SIG-M5 (cell line): ENCODE data around the gene KIAA1549.

ENCODE experiments used
- DNase-seq: peaks from one replicate; lab custom pipeline; 2025; lab: John Stamatoyannopoulos, UW

KIAA1549 gene

DNA sequence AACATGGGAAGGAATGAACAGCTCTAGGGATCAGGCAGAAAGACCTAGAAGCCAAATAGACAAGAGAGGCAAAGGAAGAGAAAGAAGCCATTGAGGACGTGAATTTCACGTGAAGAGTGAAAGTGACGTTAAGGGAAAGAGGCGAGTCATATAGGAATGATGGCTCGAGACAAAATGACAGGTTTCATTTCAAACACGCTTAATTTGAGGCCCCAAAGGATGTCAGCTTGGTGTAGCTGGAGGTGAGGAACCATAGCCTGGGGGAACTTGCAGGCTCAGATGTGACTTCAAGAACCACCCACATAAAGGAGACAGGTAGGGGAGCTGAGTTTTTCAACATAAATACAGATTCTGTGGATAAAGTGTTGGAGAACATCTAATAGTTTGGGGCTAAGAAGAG lies 98.9 kb downstream of the KIAA1549 start:
- DNase-seq: no peak

DNA sequence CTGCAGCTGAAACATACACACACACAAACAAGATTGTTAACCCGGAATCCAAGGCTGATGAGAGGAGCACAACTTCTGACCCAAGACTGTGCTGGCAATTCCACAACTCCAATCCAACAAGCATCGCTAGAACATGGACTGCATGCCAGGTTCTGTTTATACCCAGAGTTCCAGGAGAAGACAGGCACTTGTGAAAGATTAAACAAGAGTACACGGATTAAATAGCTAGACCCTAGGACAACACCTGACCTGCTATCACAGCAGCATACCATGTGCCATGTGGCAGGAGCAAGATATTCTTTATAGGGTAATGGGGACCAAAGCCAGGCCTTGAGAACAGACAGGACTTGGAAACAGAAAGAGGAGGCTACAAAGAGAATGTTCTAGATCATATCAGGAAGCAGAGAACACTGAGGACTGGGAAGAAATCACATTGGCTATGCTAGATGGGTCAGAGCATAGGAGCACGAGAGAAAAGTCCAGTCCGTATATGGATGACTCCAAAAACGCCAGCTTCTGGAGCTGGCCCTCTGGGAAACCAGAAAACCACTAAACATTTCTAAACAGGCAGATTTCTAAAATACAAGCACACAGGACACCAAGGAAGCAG lies 99.5 kb downstream of the KIAA1549 start:
- DNase-seq: no peak

DNA sequence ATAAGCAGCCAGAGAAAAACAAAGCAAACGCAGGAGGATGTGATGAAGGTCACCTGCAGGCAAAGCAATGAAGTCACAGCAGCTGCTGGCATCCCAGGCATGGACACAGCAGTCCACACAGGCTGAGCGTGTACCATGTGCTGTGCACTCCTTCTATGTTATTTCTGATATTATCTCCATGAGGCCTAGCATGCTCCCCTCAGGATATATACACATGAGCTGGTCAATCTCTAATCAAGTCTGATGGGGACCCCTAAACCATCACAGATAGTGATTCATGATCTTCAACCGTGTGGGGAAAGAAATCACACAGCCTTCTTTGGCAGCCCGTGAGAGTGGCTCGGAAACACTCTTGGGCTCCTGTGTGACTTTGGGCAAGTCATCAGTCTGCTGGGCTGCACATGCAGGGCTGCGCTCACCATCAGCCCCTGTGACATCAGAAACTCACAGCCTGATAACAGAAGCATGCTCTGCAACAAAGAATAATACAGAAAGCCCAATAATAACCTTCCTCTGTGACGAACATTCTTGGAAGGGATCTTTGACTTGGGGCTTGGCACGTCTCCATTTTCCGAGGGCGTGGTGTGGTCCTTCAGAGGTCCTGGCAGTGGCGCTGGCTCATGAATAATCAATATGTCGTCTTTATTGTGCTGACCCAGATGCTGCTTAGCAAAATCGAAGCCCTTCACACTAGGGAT lies 100.2 kb downstream of the KIAA1549 start:
- no peak for DNase-seq

DNA sequence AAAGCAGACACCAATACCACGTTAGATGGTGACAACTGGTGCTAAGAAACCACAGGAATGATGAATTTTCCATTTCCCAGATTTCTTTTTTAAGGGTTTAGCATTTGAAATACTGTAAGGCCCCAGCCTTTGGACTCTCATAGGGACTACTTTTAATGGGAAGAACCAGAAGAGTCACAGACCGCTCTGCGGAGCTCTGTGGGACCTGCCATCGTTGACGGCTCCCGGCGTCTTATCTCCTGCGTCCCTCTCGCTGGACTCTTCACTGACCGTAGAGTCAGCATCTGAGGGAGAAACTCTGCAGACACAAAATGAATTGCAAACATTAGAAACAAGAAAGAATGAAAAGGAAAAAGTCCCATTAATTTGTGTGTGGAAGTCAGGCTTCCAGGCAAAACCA lies 101.8 kb downstream of the KIAA1549 start:
- DNase-seq: no peak

DNA sequence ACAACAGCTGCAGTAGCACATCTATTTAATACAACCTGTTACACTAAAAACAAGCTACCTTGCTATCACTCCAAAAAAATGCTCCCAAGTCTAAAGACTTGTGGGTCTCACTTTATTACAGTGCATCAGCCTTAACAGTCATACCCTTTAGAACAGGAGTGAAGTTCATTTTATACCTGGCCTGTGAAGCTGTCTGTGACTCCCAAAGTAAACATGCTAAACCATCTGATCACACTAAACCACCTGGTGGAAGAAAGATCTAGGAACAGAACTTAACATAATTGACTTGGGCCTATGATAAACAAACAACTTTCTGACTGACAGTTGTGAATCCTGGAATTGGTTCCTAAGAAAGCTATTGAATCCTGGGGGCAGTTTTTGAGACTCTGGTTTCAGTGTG lies 102.3 kb downstream of the KIAA1549 start:
- DNase-seq: no peak

DNA sequence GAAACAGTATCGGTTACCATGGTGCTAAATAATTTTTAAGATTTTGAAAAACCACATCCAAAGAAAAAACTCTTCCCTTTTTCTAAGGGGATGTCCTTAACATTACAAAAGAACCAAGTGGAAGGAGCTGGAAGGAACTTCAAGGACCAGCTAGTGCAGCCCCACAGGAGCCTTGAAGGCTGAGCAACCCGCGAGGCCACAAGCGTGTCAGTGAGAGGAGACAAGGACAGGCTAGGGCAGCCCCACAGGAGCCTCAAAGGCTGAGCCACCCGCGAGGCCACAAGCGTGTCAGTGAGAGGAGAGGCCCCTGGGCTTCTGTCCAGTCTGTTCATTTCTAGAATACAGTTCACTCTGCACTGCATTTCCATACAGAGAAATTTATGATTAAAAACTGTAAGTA lies 103.1 kb downstream of the KIAA1549 start:
- no peak for DNase-seq

DNA sequence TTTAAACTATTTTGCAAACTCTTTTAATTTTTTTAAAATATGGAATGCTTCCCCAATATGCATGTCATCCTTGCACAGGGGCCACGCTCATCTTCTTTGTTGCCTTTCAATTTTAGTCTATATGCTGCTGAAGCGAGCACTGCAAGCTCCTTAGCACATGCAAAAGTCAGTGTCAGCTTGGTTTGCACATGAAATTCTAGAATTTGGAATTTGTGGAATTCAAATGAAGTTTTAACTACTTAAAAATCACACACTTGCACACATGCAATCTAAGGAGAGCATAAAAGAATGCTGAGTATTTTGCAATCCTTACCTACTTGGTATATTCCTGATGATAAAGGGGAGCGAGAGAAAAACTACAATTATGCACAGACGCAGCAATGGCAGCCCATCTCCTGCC lies 104.9 kb downstream of the KIAA1549 start:
- no peak for DNase-seq

DNA sequence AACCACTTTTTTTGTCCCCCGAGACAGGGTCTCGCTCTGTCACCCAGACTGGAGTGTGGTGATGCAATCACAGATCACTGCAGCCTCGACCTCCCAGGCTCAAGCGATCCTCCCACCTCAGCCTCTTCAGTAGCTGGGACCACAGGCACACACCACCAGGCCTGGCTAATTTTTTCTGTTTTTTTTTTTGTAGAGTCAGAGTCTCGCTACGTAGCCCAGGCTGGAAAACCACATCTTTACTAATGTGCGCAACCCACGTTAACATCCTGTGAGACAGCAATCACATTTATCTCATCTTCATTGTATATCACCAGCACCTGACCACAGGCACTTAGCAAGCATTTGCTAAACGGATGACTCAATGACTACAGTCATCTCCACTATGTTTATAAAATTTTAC lies 105.4 kb downstream of the KIAA1549 start:
- DNase-seq: no peak

DNA sequence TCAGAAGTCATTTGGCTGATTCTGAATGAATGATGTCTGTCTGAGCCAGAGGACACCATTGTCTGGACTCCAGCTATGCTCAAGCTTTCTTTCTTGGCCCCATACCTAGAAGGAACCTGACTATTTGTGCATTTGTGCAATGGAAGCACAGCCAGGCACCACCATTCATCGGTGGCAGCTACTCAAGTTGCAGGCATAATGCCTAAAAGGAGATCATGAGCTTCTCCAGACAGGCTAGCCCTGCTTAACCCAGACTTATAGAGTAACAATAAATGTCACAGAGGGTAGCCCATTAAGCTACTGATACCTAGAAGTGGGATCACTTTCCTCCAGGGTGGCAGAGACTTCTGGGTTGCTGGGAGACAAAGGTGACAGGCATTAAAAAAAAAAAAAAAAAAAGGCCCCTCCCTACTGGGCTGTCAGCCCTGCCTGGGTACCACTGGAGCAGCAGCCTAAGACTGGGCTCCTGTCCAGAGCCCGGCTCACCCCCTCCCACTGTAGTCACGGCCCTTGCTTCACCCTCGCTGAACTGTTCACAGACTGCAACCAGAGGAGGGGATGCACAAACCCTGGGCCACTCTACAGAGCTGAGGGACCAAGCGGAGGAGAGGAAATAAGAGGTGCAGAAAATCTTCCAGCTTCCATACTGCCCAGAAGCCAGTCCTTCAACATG lies 107.8 kb downstream of the KIAA1549 start:
- DNase-seq: no peak

DNA sequence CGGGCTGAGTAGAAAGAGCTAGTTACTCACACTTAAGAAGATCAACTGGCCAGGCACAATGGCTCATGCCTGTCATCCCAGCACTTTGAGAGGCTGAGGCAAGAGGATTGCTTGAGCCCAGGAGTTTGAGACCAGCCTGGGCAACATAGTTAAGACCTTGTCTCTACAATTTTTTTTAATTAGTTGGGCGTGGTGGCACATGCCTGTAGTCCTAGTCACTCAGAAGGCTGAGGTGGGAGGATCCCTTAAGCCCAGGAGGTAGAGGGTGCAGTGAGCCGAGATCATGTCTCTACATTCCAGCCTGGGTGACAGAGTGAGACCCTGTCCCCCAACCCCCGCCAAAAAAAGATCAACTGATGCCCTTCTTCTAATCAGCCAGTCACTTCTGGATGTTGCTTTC lies 108.6 kb downstream of the KIAA1549 start:
- DNase-seq: no peak

DNA sequence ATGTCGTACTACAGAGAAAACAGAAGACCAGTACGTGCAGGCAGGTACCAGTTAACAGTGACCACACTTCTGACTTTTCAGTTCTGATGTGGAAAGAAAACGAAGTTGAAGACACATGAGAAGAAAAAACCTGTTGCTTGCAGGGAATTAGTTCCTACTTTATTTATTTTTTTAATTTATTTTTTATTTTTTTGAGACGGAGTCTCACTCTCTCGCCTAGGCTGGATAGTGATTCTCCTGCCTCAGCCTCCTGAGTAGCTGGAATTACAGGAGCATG lies 109.4 kb downstream of the KIAA1549 start:
- no peak for DNase-seq

DNA sequence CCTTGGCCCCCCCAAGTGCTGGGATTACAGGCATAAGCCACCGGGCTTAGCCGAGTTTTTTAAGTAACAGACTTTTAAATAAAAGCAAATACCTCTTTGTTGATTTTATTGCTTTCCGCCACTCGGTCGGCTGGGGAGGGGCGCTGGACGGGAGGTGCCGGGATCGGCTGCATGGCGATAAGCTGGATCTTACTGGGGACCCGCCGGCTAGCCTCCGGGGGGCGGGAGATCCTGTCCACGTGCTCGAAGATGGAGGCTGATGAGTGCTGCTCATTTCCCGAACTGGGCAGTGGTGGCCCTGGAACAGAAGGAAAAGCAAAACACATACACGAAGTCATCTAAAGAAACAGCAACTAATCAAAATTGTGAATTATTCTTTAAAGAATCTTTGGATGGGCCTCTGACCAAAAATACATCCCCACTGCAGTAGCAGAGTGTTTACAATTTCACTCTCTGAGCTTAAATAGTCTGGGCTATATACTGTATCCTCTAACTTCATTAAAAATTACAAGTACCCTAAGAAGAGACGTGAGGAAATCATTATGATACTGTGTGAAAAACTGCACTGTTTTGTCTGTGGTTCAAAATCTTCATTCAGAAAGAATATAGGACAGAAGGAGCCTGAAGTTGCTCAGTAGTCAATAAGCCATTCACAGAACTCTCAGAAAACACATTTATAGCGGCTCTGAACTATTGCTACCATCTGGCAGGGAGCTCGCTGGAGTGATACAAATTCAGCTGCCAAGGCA lies 110.0 kb downstream of the KIAA1549 start:
- no peak for DNase-seq

DNA sequence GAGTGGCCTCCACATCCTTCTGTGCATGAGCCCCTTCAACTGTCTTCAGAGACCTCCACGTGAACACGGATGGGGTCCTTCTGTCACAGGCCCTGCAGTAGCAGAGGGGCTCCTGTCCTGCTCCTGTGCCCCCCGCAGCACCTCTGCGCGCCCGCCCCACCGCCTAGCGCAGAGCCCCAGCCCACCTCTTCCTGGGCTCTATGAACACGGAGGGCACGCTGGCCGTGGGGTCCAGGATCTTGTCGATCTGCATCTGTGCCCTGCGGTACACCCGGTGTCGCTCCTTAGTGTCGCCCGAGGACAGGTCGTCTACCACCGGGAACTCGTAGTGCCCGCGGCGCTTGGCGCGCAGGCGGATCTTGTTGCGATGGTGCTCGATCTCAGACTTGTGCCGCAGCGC lies 111.8 kb downstream of the KIAA1549 start:
- no peak for DNase-seq

DNA sequence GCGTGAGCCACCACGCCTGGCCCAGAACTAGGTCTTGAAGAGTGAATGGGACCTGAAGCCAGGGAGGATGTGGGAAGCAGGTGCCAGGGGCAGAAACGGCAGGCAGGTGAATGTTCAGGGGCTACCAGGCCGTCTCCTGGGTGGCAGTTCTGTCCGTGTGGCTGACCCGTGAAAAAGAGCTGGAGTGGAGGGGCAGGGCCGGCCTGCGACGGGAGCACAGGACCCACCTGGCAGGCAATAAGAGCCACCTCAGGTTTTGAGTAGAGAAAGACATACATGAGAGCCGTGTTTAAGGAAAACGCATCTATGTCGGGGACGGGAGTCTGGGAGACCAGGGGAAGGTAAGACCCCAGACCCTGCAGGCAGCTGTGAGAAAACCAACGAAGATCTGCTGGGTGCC lies 112.5 kb downstream of the KIAA1549 start:
- no peak for DNase-seq

DNA sequence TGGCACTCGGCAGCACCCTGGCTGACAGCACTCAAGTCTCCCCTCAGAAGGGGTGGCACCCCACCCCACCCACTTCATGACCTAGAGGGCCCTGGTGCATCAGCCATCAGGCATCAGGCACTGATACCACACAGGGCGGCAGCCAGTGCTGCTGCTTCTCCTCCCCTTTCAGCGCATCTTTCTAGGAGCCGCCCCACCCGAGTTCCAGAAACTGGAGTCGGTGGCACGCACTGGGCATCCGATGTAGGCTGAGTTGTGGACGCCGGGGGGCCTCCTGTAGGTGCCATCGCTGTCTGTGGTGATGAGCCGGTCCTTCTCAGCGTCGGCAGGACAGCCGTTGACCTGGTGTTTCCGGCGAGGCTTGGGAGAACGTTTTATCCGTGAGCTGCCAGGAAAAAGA lies 113.4 kb downstream of the KIAA1549 start:
- DNase-seq: no peak

DNA sequence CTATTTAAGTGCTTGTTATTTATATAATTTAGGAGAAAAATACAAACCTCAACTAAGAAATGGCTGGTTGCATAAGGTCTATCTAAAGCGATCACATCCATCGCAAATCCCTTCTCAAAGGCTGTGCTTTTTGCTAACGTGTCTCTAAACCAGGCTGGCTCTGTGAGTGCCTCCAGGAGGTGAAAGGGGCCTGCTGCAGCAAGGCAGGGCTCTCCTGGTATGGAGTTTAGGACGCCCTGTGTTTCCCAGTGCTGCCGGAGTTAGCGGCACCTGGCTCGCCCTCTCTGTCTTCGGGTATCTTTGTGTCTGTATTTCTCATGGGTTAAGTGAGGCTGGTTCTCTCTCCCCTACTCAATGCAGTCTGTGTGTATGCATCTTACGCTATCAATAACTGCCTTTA lies 114.8 kb downstream of the KIAA1549 start:
- DNase-seq: no peak

DNA sequence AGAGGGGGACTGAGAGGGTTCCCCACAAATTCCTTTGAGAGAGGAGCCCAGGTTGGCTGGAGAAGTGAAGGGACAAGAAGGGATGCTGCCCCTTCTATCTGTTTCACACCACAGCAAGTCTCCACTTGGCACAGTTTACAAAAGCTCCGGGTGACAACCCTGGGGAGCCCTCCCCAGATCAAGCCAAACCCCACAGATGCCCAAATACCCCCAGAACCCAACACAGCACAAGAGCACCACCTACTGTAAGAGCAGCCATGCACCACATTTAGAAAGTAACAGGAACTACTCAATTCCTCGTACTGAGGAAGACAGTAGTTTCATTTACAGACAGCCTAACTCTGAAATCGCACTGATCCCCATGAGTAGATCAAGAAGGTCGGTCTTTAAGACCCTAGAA lies 115.3 kb downstream of the KIAA1549 start:
- no peak for DNase-seq

DNA sequence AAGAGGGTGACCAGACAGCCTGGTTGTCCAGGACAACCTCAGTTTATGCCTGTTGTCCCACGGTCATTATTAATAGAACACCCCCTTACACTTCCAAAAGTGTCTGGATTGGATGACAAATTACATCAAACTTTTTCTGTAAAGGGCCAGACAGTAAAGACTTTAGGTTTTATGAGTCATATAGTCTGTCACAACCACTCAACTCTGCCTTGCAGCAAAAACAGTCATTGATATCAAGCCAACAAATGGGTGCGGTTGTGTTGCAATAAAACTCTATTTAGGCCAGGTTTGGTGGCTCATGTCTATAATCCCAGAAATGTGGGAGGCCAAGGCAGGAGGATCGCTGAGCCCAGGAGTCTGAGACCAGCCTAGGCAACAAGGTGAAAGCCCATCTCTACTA lies 116.5 kb downstream of the KIAA1549 start:
- DNase-seq: peak; percentile 82

DNA sequence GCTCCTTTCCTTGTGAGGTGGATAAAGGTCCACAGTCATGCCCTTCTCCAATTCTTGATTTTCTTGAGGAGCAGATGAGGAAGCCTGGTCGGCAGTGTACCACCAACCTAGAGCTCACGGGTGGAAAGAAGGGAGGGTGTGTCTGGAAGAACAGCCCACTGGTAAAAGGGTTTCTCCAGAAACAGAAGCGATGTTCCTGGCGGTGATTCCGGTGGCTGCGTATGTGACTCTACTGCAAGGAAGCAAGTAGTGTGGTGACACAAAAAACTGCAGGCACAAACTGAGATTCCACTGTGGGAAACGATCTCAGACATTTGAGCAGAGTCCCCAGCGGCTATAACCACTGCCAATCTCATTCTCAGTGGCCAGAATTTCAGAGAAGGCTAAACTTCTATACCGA lies 117.3 kb downstream of the KIAA1549 start:
- DNase-seq: no peak

DNA sequence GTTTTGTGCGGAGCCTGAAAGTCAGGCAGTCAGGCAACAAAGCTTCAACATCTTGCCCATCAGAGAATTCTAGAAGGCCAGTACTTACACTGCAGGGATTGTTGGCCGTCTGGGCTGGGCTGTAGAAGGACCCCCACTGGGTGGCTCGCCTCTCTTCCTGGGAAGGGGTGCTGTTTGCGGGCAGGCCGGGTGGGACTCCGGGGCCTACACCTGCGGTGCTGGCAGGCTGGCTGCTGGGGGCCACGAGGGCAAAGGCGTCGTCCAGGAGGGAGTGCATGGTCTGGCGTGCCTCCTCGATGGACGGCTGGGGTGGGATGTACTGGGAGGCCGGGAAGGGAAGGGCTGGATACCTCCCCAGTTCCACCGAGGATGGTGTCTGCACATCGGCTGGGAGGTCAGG lies 120.1 kb downstream of the KIAA1549 start:
- no peak for DNase-seq

DNA sequence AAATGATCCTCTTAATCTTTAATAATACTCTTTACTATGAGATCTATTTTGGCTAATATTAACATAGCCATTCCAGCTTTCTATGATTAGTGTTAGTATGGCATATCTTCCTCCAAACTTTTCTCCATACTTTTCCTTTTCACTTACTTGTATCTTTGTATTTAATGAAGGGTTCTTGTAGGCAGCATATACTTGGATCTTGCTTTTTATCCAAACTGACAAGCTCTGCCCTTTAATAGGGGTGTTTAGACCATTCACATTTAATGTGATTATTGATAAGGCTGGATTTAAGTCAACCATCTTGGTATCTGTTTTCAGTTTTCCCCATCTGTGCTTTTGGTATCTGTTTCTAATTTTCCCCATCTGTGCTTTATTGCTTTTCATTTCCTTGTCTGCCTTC lies 123.5 kb downstream of the KIAA1549 start:
- DNase-seq: no peak

DNA sequence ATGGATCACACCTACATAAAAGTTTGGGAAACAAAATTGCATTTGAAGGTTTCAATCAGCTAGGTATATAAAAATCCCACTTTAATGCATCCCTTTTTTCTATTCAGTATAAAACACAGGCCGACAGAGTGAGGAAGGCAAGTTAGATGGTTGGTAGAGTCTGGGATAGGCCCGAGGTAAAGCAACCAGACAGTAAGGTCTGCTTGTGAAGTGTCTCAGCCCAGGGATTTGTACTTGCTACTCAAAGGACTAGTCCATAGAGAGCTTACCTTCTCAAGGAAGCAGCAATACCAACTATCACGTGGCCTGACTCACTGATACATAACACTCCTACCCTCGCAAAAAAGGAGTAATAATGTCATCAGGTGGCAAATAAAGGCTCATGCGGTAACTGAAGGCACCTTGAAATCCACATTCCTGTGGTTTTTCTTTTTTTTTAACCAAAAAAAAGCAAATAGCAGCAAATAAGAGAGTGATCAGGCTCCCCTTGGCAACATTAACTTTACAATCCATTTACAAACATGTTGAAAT lies 127.0 kb downstream of the KIAA1549 start:
- DNase-seq: no peak

DNA sequence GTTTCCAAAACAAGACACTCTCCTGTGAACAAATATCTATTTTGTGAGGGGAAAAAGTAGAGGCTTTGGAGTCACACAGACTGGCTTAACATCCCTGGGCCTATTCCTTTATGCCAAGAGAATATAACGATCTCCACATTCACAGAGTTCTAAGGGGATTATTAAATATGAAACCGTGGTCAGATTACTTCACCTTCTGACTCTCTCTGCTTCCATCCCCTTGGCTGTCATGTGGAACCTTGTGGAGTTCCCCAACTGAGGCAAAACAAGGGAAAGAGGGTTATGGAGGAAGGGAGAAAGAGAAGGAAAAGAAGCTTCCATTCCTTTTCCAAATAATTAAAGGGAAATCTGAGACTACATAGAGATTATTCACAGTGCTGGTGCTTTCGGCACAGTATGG lies 127.7 kb downstream of the KIAA1549 start:
- DNase-seq: no peak
